H1 (cell line): ENCODE measurements around the gene SCD. TPM values are rescaled to one million over a fixed set of nuclear protein-coding genes. Genes with fewer than 3 reads are reported as not detected.

ENCODE experiments used
- CTCF ChIA-PET: fragments of 300-600 bp; sonication (Branson Sonifier 250); formaldehyde crosslinking; loops from one replicate; lab custom pipeline; 2021; ENCODE audit not compliant: partially characterized antibody; lab: Charles Lee
- POLR2A ChIA-PET: fragments of 300-600 bp; sonication (Branson Sonifier 250); formaldehyde crosslinking; loops from one replicate; lab custom pipeline; 2021; ENCODE audit warnings: inconsistent platforms; ENCODE audit not compliant: partially characterized antibody; lab: Charles Lee
- DNase-seq, 2 experiments: peaks; one replicate each; pipeline versions ENCODE4 v3.0.0 to v3.0.0-alpha.2; 2010 to 2022; ENCODE audit warnings: low spot score in 2 of 2, low read depth in 1 of 2, mixed read lengths in 1 of 2
- FAIRE-seq: peaks from 2 replicates; lab custom pipeline; 2011; peaks lifted over from hg19 to GRCh38; lab: Jason Lieb, UNC
- H2AFZ ChIP-seq: 2 replicates; pipeline ENCODE4 v1.8.1; 2012; ENCODE audit warnings: low read length, inconsistent platforms
- H2AK5ac ChIP-seq: 2 replicates; pipeline ENCODE4 v1.6.1; 2013; ENCODE audit warnings: low read depth, low read length
- H2BK120ac ChIP-seq: replicated peaks from 2 replicates; pipeline ENCODE3; 2013; ENCODE audit warnings: low read depth, low read length, inconsistent platforms
- H2BK12ac ChIP-seq: 2 replicates; pipeline ENCODE4 v1.6.1; 2013; ENCODE audit warnings: low read depth, low read length
- H2BK15ac ChIP-seq: 2 replicates; pipeline ENCODE4 v1.6.1; 2013; ENCODE audit warnings: low read length
- H2BK20ac ChIP-seq: 2 replicates; pipeline ENCODE4 v1.6.1; 2013; ENCODE audit warnings: low read length
- H2BK5ac ChIP-seq: 2 replicates; pipeline ENCODE4 v1.6.1; 2013; ENCODE audit warnings: low read depth, low read length
- H3K14ac ChIP-seq: 2 replicates; pipeline ENCODE4 v1.6.1; 2013; ENCODE audit warnings: inconsistent platforms; ENCODE audit not compliant: insufficient read length
- H3K18ac ChIP-seq: 2 replicates; pipeline ENCODE4 v1.6.1; 2013; ENCODE audit warnings: low read length; ENCODE audit errors: extremely low read depth
- H3K23ac ChIP-seq: 2 replicates; pipeline ENCODE4 v1.6.1; 2013; ENCODE audit warnings: inconsistent platforms; ENCODE audit not compliant: insufficient read length
- H3K23me2 ChIP-seq: 2 replicates; pipeline ENCODE4 v1.6.1; 2013; ENCODE audit warnings: low read depth, low read length
- H3K27ac ChIP-seq: 2 replicates; pipeline ENCODE4 v1.6.1; 2011; ENCODE audit warnings: low read depth, low read length, inconsistent platforms
- H3K27me3 ChIP-seq, 4 experiments: replicated peaks in 1 of 4; 1 replicate in 1 of 4; 2 replicates in 3 of 4; pipeline versions ENCODE4 v1.6.1 to v1.8.1; 2011 to 2013; ENCODE audit warnings: low read length in 3 of 4, mild to moderate bottlenecking in 3 of 4, inconsistent platforms in 2 of 4, mixed read lengths in 2 of 4, moderate library complexity in 1 of 4; ENCODE audit not compliant: control insufficient read depth in 3 of 4, insufficient read depth in 3 of 4; ENCODE audit errors: extremely low read depth in 1 of 4
- H3K36me3 ChIP-seq, 4 experiments: 2 replicates each; pipeline versions ENCODE4 v1.6.1 to v1.8.1; 2011 to 2013; ENCODE audit warnings: mild to moderate bottlenecking in 4 of 4, low read length in 3 of 4, moderate library complexity in 2 of 4, control low read depth in 1 of 4, inconsistent platforms in 1 of 4; ENCODE audit not compliant: insufficient read depth in 4 of 4, control insufficient read depth in 2 of 4
- H3K4ac ChIP-seq: replicated peaks from 2 replicates; pipeline ENCODE3; 2013; ENCODE audit warnings: low read length, low read depth, mixed read lengths, inconsistent platforms; ENCODE audit not compliant: insufficient read length
- H3K4me1 ChIP-seq, 4 experiments: replicated peaks in 1 of 4; 1 replicate in 1 of 4; 2 replicates in 3 of 4; pipeline versions ENCODE4 v1.6.1 to v1.8.1; 2011 to 2013; ENCODE audit warnings: low read length in 3 of 4, inconsistent platforms in 2 of 4, mixed read lengths in 1 of 4; ENCODE audit not compliant: insufficient read depth in 4 of 4, control insufficient read depth in 3 of 4
- H3K4me2 ChIP-seq, 2 experiments: 2 replicates each; pipeline versions ENCODE4 v1.6.1 to v1.8.1; 2011 to 2013; ENCODE audit warnings: low read depth in 2 of 2, low read length in 2 of 2, control low read depth in 1 of 2, inconsistent platforms in 1 of 2, mild to moderate bottlenecking in 1 of 2; ENCODE audit not compliant: insufficient read depth in 1 of 2
- H3K4me3 ChIP-seq, 4 experiments: fragments of 200-600, 300-600 bp in 1 of 4; sonication (generic), shearing (Covaris generic), sonication (Bioruptor Twin) in 1 of 4; 2 replicates each; pipeline versions ENCODE4 v1.5.1 to v1.8.1; 2011 to 2016; ENCODE audit warnings: low read length in 4 of 4, low read depth in 3 of 4, control low read depth in 2 of 4, inconsistent platforms in 2 of 4, mild to moderate bottlenecking in 2 of 4, mixed read lengths in 1 of 4, moderate library complexity in 1 of 4; ENCODE audit not compliant: insufficient read depth in 2 of 4; ENCODE audit errors: extremely low read depth in 1 of 4
- H3K56ac ChIP-seq: replicated peaks from 2 replicates; pipeline ENCODE3; 2013; ENCODE audit warnings: low read depth, mild to moderate bottlenecking, mixed read lengths, low read length, inconsistent platforms; ENCODE audit not compliant: insufficient read length
- H3K79me1 ChIP-seq: 2 replicates; pipeline ENCODE4 v1.6.1; 2013; ENCODE audit warnings: low read depth, low read length, control low read depth
- H3K79me2 ChIP-seq, 2 experiments: 2 replicates each; pipeline versions ENCODE4 v1.6.1 to v1.8.1; 2012 to 2013; ENCODE audit warnings: low read length in 2 of 2, mild to moderate bottlenecking in 2 of 2, inconsistent platforms in 1 of 2; ENCODE audit not compliant: insufficient read depth in 2 of 2, control insufficient read depth in 1 of 2
- H3K9ac ChIP-seq, 4 experiments: replicated peaks in 1 of 4; 1 replicate in 1 of 4; 2 replicates in 3 of 4; pipeline versions ENCODE4 v1.6.1 to v1.8.1; 2011 to 2013; ENCODE audit warnings: low read depth in 3 of 4, low read length in 3 of 4, control low read depth in 2 of 4, mild to moderate bottlenecking in 2 of 4, moderate library complexity in 2 of 4, inconsistent platforms in 1 of 4; ENCODE audit errors: extremely low read depth in 1 of 4
- H3K9me3 ChIP-seq, 2 experiments: 2 replicates each; pipeline versions ENCODE4 v1.6.1 to v1.8.1; 2012 to 2013; ENCODE audit warnings: mild to moderate bottlenecking in 2 of 2, moderate library complexity in 2 of 2, control low read depth in 1 of 2, inconsistent platforms in 1 of 2, low read depth in 1 of 2, low read length in 1 of 2, mixed read lengths in 1 of 2; ENCODE audit not compliant: insufficient read depth in 2 of 2
- H4K20me1 ChIP-seq, 2 experiments: replicated peaks in 1 of 2; 2 replicates each; pipeline versions ENCODE3 to v1.8.1; 2011 to 2013; ENCODE audit warnings: inconsistent platforms in 2 of 2, low read length in 2 of 2, mild to moderate bottlenecking in 1 of 2; ENCODE audit not compliant: insufficient read depth in 2 of 2, control insufficient read depth in 1 of 2
- H4K5ac ChIP-seq: 2 replicates; pipeline ENCODE4 v1.6.1; 2013; ENCODE audit warnings: low read length, low read depth, mixed read lengths, inconsistent platforms; ENCODE audit not compliant: insufficient read length
- H4K8ac ChIP-seq: 2 replicates; pipeline ENCODE4 v1.8.0; 2013; ENCODE audit warnings: mild to moderate bottlenecking, moderate library complexity, low read length, inconsistent platforms; ENCODE audit not compliant: insufficient read depth; ENCODE audit errors: extremely low read depth
- H4K91ac ChIP-seq: replicated peaks from 2 replicates; pipeline ENCODE3; 2013; ENCODE audit warnings: low read length, mixed read lengths, inconsistent platforms; ENCODE audit not compliant: insufficient read length
- BACH1 ChIP-seq: IDR thresholded peaks from 2 replicates; pipeline ENCODE4 v1.6.1; 2012; ENCODE audit warnings: low read length, improper control_type of control experiment
- CHD2 ChIP-seq: IDR thresholded peaks from 2 replicates; pipeline ENCODE4 v1.6.1; 2012; ENCODE audit warnings: low read length, improper control_type of control experiment
- GABPA ChIP-seq: IDR thresholded peaks from 2 replicates; pipeline ENCODE4 v1.6.1; 2011; ENCODE audit warnings: mild to moderate bottlenecking, low read length, moderate library complexity, borderline replicate concordance; ENCODE audit not compliant: insufficient read depth
- HDAC2 ChIP-seq, 2 experiments: fragments of 300-600 bp in 1 of 2; sonication (generic) in 1 of 2; IDR thresholded peaks; 2 replicates each; pipeline ENCODE4 v1.6.1; 2011 to 2012; ENCODE audit warnings: low read depth in 2 of 2, low read length in 2 of 2, mild to moderate bottlenecking in 2 of 2, moderate library complexity in 2 of 2, borderline replicate concordance in 1 of 2, inconsistent platforms in 1 of 2
- JUN ChIP-seq: IDR thresholded peaks from 2 replicates; pipeline ENCODE4 v1.6.1; 2011; ENCODE audit warnings: low read depth, mild to moderate bottlenecking, improper control_type of control experiment, low read length
- KDM5A ChIP-seq: fragments of 200-600 bp; IDR thresholded peaks from 2 replicates; pipeline ENCODE4 v1.7.1; 2012; ENCODE audit warnings: mild to moderate bottlenecking, low read length, inconsistent platforms, mixed read lengths
- PHF8 ChIP-seq: fragments of 200-600 bp; sonication (generic); conservative IDR thresholded peaks from 2 replicates; pipeline ENCODE4 v1.7.1; 2012; ENCODE audit warnings: low read depth, mild to moderate bottlenecking, inconsistent platforms, low read length, moderate library complexity
- POLR2AphosphoS5 ChIP-seq: IDR thresholded peaks from 2 replicates; pipeline ENCODE4 v1.6.1; 2011; ENCODE audit warnings: low read depth, low read length
- RAD21 ChIP-seq, 2 experiments: IDR thresholded peaks in 1 of 2; conservative IDR thresholded peaks in 1 of 2; 2 replicates each; pipeline ENCODE4 v1.6.1; 2011; ENCODE audit warnings: low read depth in 2 of 2, low read length in 2 of 2, improper control_type of control experiment in 1 of 2, inconsistent platforms in 1 of 2, mild to moderate bottlenecking in 1 of 2, moderate library complexity in 1 of 2
- RFX5 ChIP-seq: IDR thresholded peaks from 2 replicates; pipeline ENCODE4 v1.6.1; 2011; ENCODE audit warnings: low read depth, low read length, improper control_type of control experiment, borderline replicate concordance
- RXRA ChIP-seq: IDR thresholded peaks from 2 replicates; pipeline ENCODE4 v1.6.1; 2011; ENCODE audit warnings: low read depth, mild to moderate bottlenecking, low read length, moderate library complexity; ENCODE audit not compliant: insufficient read depth
- SIN3A ChIP-seq, 2 experiments: IDR thresholded peaks in 1 of 2; conservative IDR thresholded peaks in 1 of 2; 2 replicates each; pipeline ENCODE4 v1.6.1; 2011 to 2012; ENCODE audit warnings: low read length in 2 of 2, improper control_type of control experiment in 1 of 2, low read depth in 1 of 2, mild to moderate bottlenecking in 1 of 2
- SP1 ChIP-seq: IDR thresholded peaks from 2 replicates; pipeline ENCODE4 v1.6.1; 2011; ENCODE audit warnings: low read depth, low read length
- SP2 ChIP-seq: IDR thresholded peaks from 2 replicates; pipeline ENCODE4 v1.6.1; 2012; ENCODE audit warnings: mild to moderate bottlenecking, low read length, inconsistent platforms
- TEAD4 ChIP-seq: IDR thresholded peaks from 2 replicates; pipeline ENCODE4 v1.6.1; 2012; ENCODE audit warnings: low read depth, low read length, inconsistent platforms, mixed read lengths
- WGBS, 2 experiments: shearing (Covaris generic) in 1 of 2; methylation state at CpG; one replicate each; pipeline versions ENCODE4 v1.1.6 to v1.1.7; 2013 to 2015; ENCODE audit warnings: low lambda C conversion rate in 2 of 2, mixed read lengths in 2 of 2, inconsistent platforms in 1 of 2, low coverage in 1 of 2, missing lambda C conversion rate in 1 of 2; ENCODE audit not compliant: insufficient replicate concordance in 2 of 2, insufficient coverage in 1 of 2, insufficient read length in 1 of 2; ENCODE audit errors: extremely low coverage in 1 of 2, missing lambda C conversion rate in 1 of 2; 5-methylcytosine and 5-hydroxymethylcytosine counted together
- polyA plus RNA-seq, 7 experiments: library from polyadenylated mRNA; depleted of rRNA in 3 of 7; stranded (reverse) in 5 of 7; unstranded in 2 of 7; fragments of >200 nt in 5 of 7; fragments of 200-250 nt in 2 of 7; gene quantifications; 1 replicate in 5 of 7; 2 replicates in 1 of 7; 4 replicates in 1 of 7; pipeline versions ENCODE4 v1.2.1 to v1.2.3, GENCODE V29; 2011 to 2013; ENCODE audit warnings: missing spikeins in 2 of 7, mixed read lengths in 2 of 7
- total RNA-seq: library from RNA; stranded (reverse); fragmentation: NEBNext Ultra II Directional; extraction: Animal tissue kit (Norgen Biotek cat#: 25700); gene quantifications from 2 replicates; pipeline ENCODE4 v1.2.1, GENCODE V29; 2021

The SCD gene
- total and polyA plus RNA-seq, 2 of the 8 experiments (the other 6 are each of a cell fraction or from before 2014, with no cell fraction given) = 397 to 621 TPM

- H2BK20ac ChIP-seq = no peak overlapping the region
- POLR2A ChIA-PET = no interaction called here
- H3K79me2 ChIP-seq = no peaks in the 10 kb centered on the region
- no peak overlapping the region for H2BK120ac ChIP-seq
- no peaks in the 10 kb centered on the region for H3K9me3 ChIP-seq
- H2BK15ac ChIP-seq = no peak overlapping the region
- no peak overlapping the region for H3K14ac ChIP-seq
- H2AFZ ChIP-seq = no peak overlapping the region
- no peaks in the 10 kb centered on the region for H3K27me3 ChIP-seq
- no peak overlapping the region for H3K4ac ChIP-seq
- no peak overlapping the region for H2BK12ac ChIP-seq
- H3K9ac ChIP-seq = no peak overlapping the region
- H2BK5ac ChIP-seq = no peak overlapping the region
- CTCF ChIA-PET = interaction anchor here (1.3 to 2.3 kb wide), 2 partner anchors 22 to 30 kb away, joined by 3 to 9 read pairs; no protein-coding TSS in a partner anchor
- 96% methylated on average over 5 of the region's 5 CpGs; no CpG with 5 or more reads in 1 of the 2 experiments for WGBS, 2 experiments
- no peak overlapping the region for H3K4me3 ChIP-seq
- H3K27ac ChIP-seq = no peak overlapping the region
- H3K79me1 ChIP-seq = no peaks in the 10 kb centered on the region
- no peaks in the 10 kb centered on the region; the same call in 1 of the 2 replicates for H3K23me2 ChIP-seq
- no peak overlapping the region for H4K8ac ChIP-seq
- H4K20me1 ChIP-seq = no peaks in the 10 kb centered on the region
- no peak overlapping the region for H4K5ac ChIP-seq
- FAIRE-seq (no peak), DNase-seq (no peak)
- no peak overlapping the region for H3K56ac ChIP-seq
- H3K4me1 ChIP-seq = peaks cover 0 to 2% (median 1%) of the 10 kb centered on the region in 4 experiments; a peak in 3 of 7 replicates
- no peak overlapping the region for H2AK5ac ChIP-seq
- no peaks in the 10 kb centered on the region for H3K36me3 ChIP-seq
- H3K18ac ChIP-seq = no peak overlapping the region
- no peak overlapping the region for H3K4me2 ChIP-seq
- H4K91ac ChIP-seq = no peak overlapping the region
- no peak overlapping the region for H3K23ac ChIP-seq
- TF ChIP-seq HDAC2 (IDR thresholded peaks at IDR 0.05; ENCODE audit: borderline replicate concordance in 1 of 2, low read depth in 2 of 2, low read length in 2 of 2) = no peak
- TF ChIP-seq KDM5A = no peak
- TF ChIP-seq GABPA = no peak
- no peak for TF ChIP-seq RAD21 (IDR thresholded peaks at IDR 0.05 in 1 of 2, conservative IDR thresholded peaks at IDR 0.05 in 1 of 2; ENCODE audit: low read depth in 2 of 2, low read length in 2 of 2)
- no peak for TF ChIP-seq PHF8
- TF ChIP-seq SP2 = no peak
- TF ChIP-seq SIN3A (conservative IDR thresholded peaks at IDR 0.05 in 1 of 2, IDR thresholded peaks at IDR 0.05 in 1 of 2; ENCODE audit: low read depth in 1 of 2, low read length in 2 of 2) = no peak
- no peak for TF ChIP-seq BACH1
- no peak for TF ChIP-seq JUN
- TF ChIP-seq POLR2AphosphoS5 = no peak
- no peak for TF ChIP-seq CHD2
- TF ChIP-seq RXRA = no peak
- TF ChIP-seq RFX5 = no peak
- TF ChIP-seq SP1 = no peak
- TF ChIP-seq TEAD4 = no peak
These were observed 40.2 kb upstream of the SCD start for GRCh38 chr10:100306861-100307260.
